Measurements from ENCODE around the gene AACS.

AACS gene

DNA sequence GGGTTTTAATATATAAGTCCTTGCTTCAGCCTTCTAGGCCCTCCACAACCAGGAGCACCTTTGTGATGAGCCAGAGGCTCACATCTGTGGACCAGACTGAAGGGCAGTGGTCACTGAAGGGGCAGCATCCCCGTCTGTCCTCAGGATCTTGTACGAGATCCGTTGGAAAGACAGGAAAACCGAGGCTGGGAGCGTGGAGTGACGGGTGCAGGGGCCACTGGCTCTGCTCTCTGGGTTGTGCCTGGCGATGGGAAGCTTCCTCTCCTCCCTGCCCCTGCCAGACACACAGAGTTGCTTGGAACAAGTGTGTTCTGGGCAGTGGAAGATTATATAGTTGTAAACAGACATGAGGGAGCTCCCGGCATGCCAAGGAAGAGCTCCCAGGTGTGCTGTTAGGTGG, 48.0 kb downstream of the AACS start:
- Mint-ChIP-seq H3K36me3 (ENCODE audit: low read depth) (peaks cover 53% of the 10 kb centered on the region), H3K27me3 (ENCODE audit: low read depth, poor library complexity) (peaks cover 4% of the 10 kb centered on the region), H3K4me1 (peaks cover 24% of the 10 kb centered on the region), H3K9me3 (peaks cover 11% of the 10 kb centered on the region), H3K4me3 (no peak overlapping the region), H3K27ac (no peak overlapping the region)
- no peak for TF ChIP-seq CTCF (IDR thresholded peaks at IDR 0.05)
- no peak for DNase-seq

DNA sequence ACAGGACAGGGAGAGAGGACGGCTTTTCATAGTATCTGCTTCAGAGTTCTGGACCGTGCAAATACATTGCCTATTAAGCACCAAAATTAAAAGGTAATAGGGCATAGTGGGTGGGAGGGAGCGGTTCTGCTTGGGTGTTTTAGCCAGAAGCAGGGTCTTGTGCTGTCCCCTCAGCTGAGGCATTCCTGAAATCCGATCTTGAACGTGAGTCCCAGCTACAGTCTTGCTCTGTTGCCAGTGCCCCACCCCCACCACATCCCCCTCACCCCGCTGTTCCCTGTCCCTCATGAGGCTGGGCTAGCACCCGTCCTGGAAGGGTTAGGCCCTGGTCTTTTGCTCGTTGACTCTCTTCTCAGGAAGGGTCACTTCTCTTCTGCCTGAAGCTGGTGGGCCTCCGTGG, 48.6 kb downstream of the AACS start:
- peak; percentile 20 for DNase-seq
- TF ChIP-seq CTCF (IDR thresholded peaks at IDR 0.05), result no peak
- Mint-ChIP-seq H3K9me3 (peaks cover 11% of the 10 kb centered on the region), H3K4me1 (peaks cover 24% of the 10 kb centered on the region), H3K36me3 (ENCODE audit: low read depth) (peaks cover 56% of the 10 kb centered on the region), H3K4me3 (no peak overlapping the region), H3K27ac (no peak overlapping the region), H3K27me3 (ENCODE audit: low read depth, poor library complexity) (peaks cover 4% of the 10 kb centered on the region)

DNA sequence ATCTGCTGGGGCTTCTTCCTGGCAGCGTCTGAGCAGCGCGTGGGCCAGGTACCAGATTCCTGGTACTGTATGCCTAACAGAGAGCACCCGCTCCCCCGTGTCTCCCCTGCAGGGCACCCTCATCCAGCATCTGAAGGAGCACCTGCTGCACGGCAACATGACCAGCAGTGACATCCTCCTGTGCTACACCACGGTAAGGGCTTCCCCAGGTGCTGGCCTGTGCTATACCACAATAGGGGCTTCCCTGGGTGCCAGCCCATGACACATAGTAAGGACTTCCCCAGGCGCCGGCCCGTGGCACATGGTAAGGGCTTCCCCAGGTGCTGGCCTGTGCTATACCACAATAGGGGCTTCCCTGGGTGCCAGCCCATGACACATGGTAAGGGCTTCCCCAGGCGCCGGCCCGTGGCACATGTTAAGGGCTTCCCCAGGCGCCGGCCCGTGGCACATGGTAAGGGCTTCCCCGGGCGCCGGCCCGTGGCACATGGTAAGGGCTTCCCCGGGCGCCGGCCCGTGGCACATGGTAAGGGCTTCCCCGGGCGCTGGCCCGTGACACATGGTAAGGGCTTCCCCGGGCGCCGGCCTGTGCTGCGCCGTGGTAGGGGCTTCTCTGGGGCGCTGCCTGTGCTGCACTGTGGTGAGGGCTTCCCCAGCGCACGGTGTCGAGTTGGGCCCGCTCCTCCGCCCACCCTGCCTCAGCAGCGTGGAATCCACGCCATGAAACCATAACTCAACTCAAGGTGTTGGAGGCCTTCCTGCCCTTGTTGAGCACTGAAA, 49.3 kb downstream of the AACS start:
- Mint-ChIP-seq H3K27me3 (ENCODE audit: low read depth, poor library complexity) (no peaks in the 10 kb centered on the region), H3K36me3 (ENCODE audit: low read depth) (peaks cover 57% of the 10 kb centered on the region), H3K4me3 (no peak overlapping the region), H3K4me1 (peaks cover 24% of the 10 kb centered on the region), H3K9me3 (peaks cover 16% of the 10 kb centered on the region), H3K27ac (no peak overlapping the region)
- no peak for TF ChIP-seq CTCF (IDR thresholded peaks at IDR 0.05)
- no peak for DNase-seq

GRCh38 chr12:125120566-125120965, 55.3 kb downstream of the AACS start:
- no peak for TF ChIP-seq CTCF (IDR thresholded peaks at IDR 0.05)
- H3K9me3 Mint-ChIP-seq, result peaks cover 6% of the 10 kb centered on the region
- H3K36me3 Mint-ChIP-seq (ENCODE audit: low read depth), result peaks cover 50% of the 10 kb centered on the region
- DNase-seq, result no peak
- no peak overlapping the region for H3K4me3 Mint-ChIP-seq
- H3K27ac Mint-ChIP-seq, result peak overlapping the region; percentile 10
- peaks cover 10% of the 10 kb centered on the region for H3K4me1 Mint-ChIP-seq
- H3K27me3 Mint-ChIP-seq (ENCODE audit: low read depth, poor library complexity), result no peaks in the 10 kb centered on the region

DNA sequence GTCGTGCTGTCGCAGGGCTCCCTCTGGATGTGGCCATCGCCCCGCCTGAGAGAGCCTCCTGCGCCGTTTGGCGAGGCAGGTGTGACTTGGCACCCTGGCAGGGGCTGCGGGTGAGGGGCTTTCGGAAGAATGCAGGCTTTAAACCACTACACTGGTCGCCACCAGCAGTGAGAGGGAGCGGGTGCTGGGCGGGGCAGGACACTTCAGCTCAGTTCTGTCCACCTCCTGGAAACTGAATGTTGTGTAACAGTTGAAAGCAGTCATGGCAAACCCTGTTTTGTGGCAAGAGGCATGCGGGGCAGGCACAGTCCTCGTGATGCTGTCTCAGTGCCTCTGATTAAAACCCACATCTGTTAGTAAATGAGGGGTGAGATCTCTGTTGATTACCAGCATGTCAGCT, 55.9 kb downstream of the AACS start:
- H3K4me1 Mint-ChIP-seq, result peaks cover 10% of the 10 kb centered on the region
- H3K9me3 Mint-ChIP-seq, result peaks cover 6% of the 10 kb centered on the region
- H3K36me3 Mint-ChIP-seq (ENCODE audit: low read depth), result peaks cover 51% of the 10 kb centered on the region
- no peak overlapping the region for H3K4me3 Mint-ChIP-seq
- peak overlapping the region; percentile 5 for H3K27ac Mint-ChIP-seq
- no peak for DNase-seq
- H3K27me3 Mint-ChIP-seq (ENCODE audit: low read depth, poor library complexity), result no peaks in the 10 kb centered on the region
- no peak for TF ChIP-seq CTCF (IDR thresholded peaks at IDR 0.05)

DNA sequence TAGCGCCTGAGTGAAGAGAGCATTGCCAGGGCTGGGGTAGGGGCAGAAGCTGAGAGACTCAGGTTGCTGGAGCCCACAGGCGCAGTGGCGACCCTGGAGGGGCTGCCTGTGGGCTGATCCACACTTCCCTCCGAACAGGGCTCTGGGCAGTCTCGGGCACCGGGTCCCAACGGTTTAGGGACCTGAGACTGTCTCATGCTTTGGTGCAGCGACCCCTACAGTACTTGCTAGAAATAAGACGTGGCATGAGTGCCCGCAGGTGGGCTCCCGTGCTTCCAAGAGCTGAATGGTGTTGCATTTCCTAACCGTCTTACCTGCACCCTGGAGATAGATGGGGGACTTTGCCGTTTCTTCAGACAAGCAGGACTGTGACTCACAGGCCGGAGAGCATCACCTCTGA, 57.4 kb downstream of the AACS start:
- Mint-ChIP-seq H3K4me3 (no peak overlapping the region), H3K27ac (no peak overlapping the region), H3K9me3 (peaks cover 6% of the 10 kb centered on the region), H3K36me3 (ENCODE audit: low read depth) (peaks cover 55% of the 10 kb centered on the region), H3K27me3 (ENCODE audit: low read depth, poor library complexity) (no peaks in the 10 kb centered on the region), H3K4me1 (peaks cover 13% of the 10 kb centered on the region)
- no peak for TF ChIP-seq CTCF (IDR thresholded peaks at IDR 0.05)
- no peak for DNase-seq

All from nephron progenitor cell (in vitro differentiated cells).